Adrenal gland (tissue), 5 donors: ENCODE data around the gene LPIN2.

Experiments used
- CTCF ChIP-seq, 6 experiments: fragments of 450-650 bp in 4 of 6; fragments of 200-600 bp in 2 of 6; sonication (generic) in 1 of 6; IDR thresholded peaks; 1 replicate in 5 of 6; 2 replicates in 1 of 6; pipeline versions ENCODE4 v1.5.1 to v1.8.0; 2016 to 2021; ENCODE audit warnings: antibody characterized with exemption in 6 of 6, mild to moderate bottlenecking in 2 of 6, moderate library complexity in 1 of 6
- POLR2A ChIP-seq, 2 donors: fragments of 450-650 bp; IDR thresholded peaks; one replicate each; pipeline ENCODE4 v1.6.1; 2017; ENCODE audit warnings: antibody characterized with exemption in 2 of 2, mild to moderate bottlenecking in 2 of 2, moderate library complexity in 1 of 2
- donor health status: DM: no; HTN: no; CAD: no.

GRCh38 chr18:2997846-2998564 lies 14.9 kb downstream of the LPIN2 start:
- TF ChIP-seq CTCF (IDR thresholded peaks at IDR 0.05), result no peak
- no peak for TF ChIP-seq POLR2A (IDR thresholded peaks at IDR 0.05)
